HEK293 (cell line): ENCODE measurements around the gene OR4F15.

Experiments
- CTCF ChIA-PET: fragments of 350-600 bp; formaldehyde crosslinking; extraction: SDS; loops from one replicate; lab custom pipeline; 2021; ENCODE audit warnings: antibody characterized with exemption; lab: Yijun Ruan, JAX
- POLR2A ChIA-PET: fragments of 300-600 bp; formaldehyde crosslinking; extraction: SDS; loops from one replicate; lab custom pipeline; 2020; ENCODE audit warnings: antibody characterized with exemption, inconsistent platforms; lab: Yijun Ruan, JAX
- H3K27ac ChIP-seq: fragments of 200-500 bp; sonication (Bioruptor generic); 2 replicates; pipeline ENCODE4 v1.5.1; 2014; ENCODE audit warnings: low read depth, low read length, control low read depth, inconsistent platforms; ENCODE audit errors: extremely low read depth
- H3K36me3 ChIP-seq, 2 experiments: fragments of 200-500 bp in 1 of 2; sonication (Bioruptor generic) in 1 of 2; 1 replicate in 1 of 2; 2 replicates in 1 of 2; pipeline ENCODE4 v1.5.1; 2014 to 2017; ENCODE audit warnings: inconsistent platforms in 2 of 2, low read length in 2 of 2; ENCODE audit not compliant: control insufficient read depth in 2 of 2, insufficient read depth in 1 of 2
- H3K4me1 ChIP-seq: fragments of 200-500 bp; sonication (Bioruptor generic); 2 replicates; pipeline ENCODE4 v1.5.1; 2014; ENCODE audit warnings: mild to moderate bottlenecking, low read length, inconsistent platforms; ENCODE audit not compliant: control insufficient read depth, insufficient read depth
- H3K4me3 ChIP-seq: 2 replicates; pipeline ENCODE4 v1.5.1; 2011; ENCODE audit warnings: low read depth, mild to moderate bottlenecking, control low read depth, low read length, moderate library complexity
- H3K9me3 ChIP-seq: fragments of 200-500 bp; sonication (Bioruptor generic); 2 replicates; pipeline ENCODE4 v1.5.1; 2014; ENCODE audit warnings: low read depth, low read length, inconsistent platforms; ENCODE audit not compliant: control insufficient read depth, insufficient read depth
- BCL11A ChIP-seq: fragments of 450-650 bp; formaldehyde crosslinking; IDR thresholded peaks from 2 replicates; pipeline ENCODE4 v1.5.1; 2016; ENCODE audit warnings: low read depth, missing biosample characterization, missing genetic modification characterization
- KLF1 ChIP-seq: fragments of 450-650 bp; formaldehyde crosslinking; IDR thresholded peaks from 2 replicates; pipeline ENCODE4 v1.5.1; 2016; ENCODE audit warnings: missing biosample characterization, missing genetic modification characterization
- TRIM28 ChIP-seq: IDR thresholded peaks from 2 replicates; pipeline ENCODE4 v1.6.1; 2011; ENCODE audit warnings: low read length, control low read depth, borderline replicate concordance
- YY1 ChIP-seq: fragments of 450-650 bp; formaldehyde crosslinking; IDR thresholded peaks from 2 replicates; pipeline ENCODE4 v1.5.1; 2018; ENCODE audit warnings: missing biosample characterization, missing genetic modification characterization
- ZBTB7A ChIP-seq: fragments of 450-650 bp; formaldehyde crosslinking; IDR thresholded peaks from 2 replicates; pipeline ENCODE4 v1.5.1; 2016; ENCODE audit warnings: low read depth, missing biosample characterization, missing genetic modification characterization
- ZEB2 ChIP-seq: fragments of 450-650 bp; formaldehyde crosslinking; IDR thresholded peaks from 2 replicates; pipeline ENCODE4 v1.5.1; 2016; ENCODE audit warnings: missing biosample characterization, missing genetic modification characterization
- ZNF146 ChIP-seq: fragments of 450-650 bp; formaldehyde crosslinking; IDR thresholded peaks from 2 replicates; pipeline ENCODE4 v1.5.1; 2016; ENCODE audit warnings: missing biosample characterization, missing genetic modification characterization
- ZNF174 ChIP-seq: fragments of 450-650 bp; formaldehyde crosslinking; IDR thresholded peaks from 2 replicates; pipeline ENCODE4 v1.5.0; 2017; ENCODE audit warnings: missing biosample characterization, mild to moderate bottlenecking, missing genetic modification characterization
- ZNF19 ChIP-seq: fragments of 450-650 bp; formaldehyde crosslinking; IDR thresholded peaks from 2 replicates; pipeline ENCODE4; 2016; ENCODE audit warnings: missing biosample characterization, missing genetic modification characterization, low read depth
- ZNF335 ChIP-seq: fragments of 450-650 bp; formaldehyde crosslinking; conservative IDR thresholded peaks from 2 replicates; pipeline ENCODE4 v1.5.1; 2016; ENCODE audit warnings: missing biosample characterization, missing genetic modification characterization
- ZNF341 ChIP-seq: fragments of 450-650 bp; formaldehyde crosslinking; IDR thresholded peaks from 2 replicates; pipeline ENCODE4; 2016; ENCODE audit warnings: low read depth, missing biosample characterization, missing genetic modification characterization
- ZNF394 ChIP-seq: fragments of 450-650 bp; formaldehyde crosslinking; IDR thresholded peaks from 2 replicates; pipeline ENCODE4 v1.5.1; 2016; ENCODE audit warnings: missing biosample characterization, missing genetic modification characterization, mild to moderate bottlenecking, moderate library complexity, borderline replicate concordance
- ZNF560 ChIP-seq: fragments of 450-650 bp; formaldehyde crosslinking; IDR thresholded peaks from 2 replicates; pipeline ENCODE4 v1.5.1; 2017; ENCODE audit warnings: missing biosample characterization, missing genetic modification characterization, borderline replicate concordance
- ZNF658 ChIP-seq: fragments of 450-650 bp; formaldehyde crosslinking; IDR thresholded peaks from 2 replicates; pipeline ENCODE4; 2016; ENCODE audit warnings: missing biosample characterization, missing genetic modification characterization
- ZNF664 ChIP-seq: fragments of 450-650 bp; formaldehyde crosslinking; IDR thresholded peaks from 2 replicates; pipeline ENCODE4 v1.5.1; 2016; ENCODE audit warnings: missing biosample characterization, missing genetic modification characterization
- ZNF670 ChIP-seq: fragments of 450-650 bp; formaldehyde crosslinking; IDR thresholded peaks from 2 replicates; pipeline ENCODE4 v1.5.1; 2016; ENCODE audit warnings: missing biosample characterization, missing genetic modification characterization, low read depth
- ZNF701 ChIP-seq: fragments of 450-650 bp; formaldehyde crosslinking; IDR thresholded peaks from 2 replicates; pipeline ENCODE4 v1.5.1; 2016; ENCODE audit warnings: missing biosample characterization, missing genetic modification characterization
- ZXDB ChIP-seq: fragments of 450-650 bp; formaldehyde crosslinking; IDR thresholded peaks from 2 replicates; pipeline ENCODE4 v1.5.1; 2016; ENCODE audit warnings: missing biosample characterization, missing genetic modification characterization
- TF ChIP-seq, protein P1 (sequence below): fragments of 450-650 bp; formaldehyde crosslinking; IDR thresholded peaks from 2 replicates; pipeline ENCODE4 v1.5.1; 2016; ENCODE audit warnings: missing biosample characterization, missing genetic modification characterization
- TF ChIP-seq, protein P2 (sequence below): fragments of 450-650 bp; formaldehyde crosslinking; IDR thresholded peaks from 2 replicates; pipeline ENCODE4 v1.5.1; 2016; ENCODE audit warnings: missing biosample characterization, missing genetic modification characterization, borderline replicate concordance

Gene OR4F15

DNA sequence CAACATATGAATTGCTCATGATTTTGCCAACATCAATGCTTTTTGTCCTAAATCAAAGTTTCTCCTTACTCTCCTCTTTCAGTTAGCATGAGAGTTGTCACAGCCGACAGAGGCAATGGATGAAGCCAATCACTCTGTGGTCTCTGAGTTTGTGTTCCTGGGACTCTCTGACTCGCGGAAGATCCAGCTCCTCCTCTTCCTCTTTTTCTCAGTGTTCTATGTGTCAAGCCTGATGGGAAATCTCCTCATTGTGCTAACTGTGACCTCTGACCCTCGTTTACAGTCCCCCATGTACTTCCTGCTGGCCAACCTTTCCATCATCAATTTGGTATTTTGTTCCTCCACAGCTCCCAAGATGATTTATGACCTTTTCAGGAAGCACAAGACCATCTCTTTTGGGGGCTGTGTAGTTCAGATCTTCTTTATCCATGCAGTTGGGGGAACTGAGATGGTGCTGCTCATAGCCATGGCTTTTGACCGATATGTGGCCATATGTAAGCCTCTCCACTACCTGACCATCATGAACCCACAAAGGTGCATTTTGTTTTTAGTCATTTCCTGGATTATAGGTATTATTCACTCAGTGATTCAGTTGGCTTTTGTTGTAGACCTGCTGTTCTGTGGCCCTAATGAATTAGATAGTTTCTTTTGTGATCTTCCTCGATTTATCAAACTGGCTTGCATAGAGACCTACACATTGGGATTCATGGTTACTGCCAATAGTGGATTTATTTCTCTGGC is 6.2 kb upstream of the OR4F15 start:
- TF ChIP-seq TRIM28 (no peak), KLF1 (tag by site-specific recombination) (no peak), ZNF701 (no peak)
- TF ChIP-seq, protein P1, sequence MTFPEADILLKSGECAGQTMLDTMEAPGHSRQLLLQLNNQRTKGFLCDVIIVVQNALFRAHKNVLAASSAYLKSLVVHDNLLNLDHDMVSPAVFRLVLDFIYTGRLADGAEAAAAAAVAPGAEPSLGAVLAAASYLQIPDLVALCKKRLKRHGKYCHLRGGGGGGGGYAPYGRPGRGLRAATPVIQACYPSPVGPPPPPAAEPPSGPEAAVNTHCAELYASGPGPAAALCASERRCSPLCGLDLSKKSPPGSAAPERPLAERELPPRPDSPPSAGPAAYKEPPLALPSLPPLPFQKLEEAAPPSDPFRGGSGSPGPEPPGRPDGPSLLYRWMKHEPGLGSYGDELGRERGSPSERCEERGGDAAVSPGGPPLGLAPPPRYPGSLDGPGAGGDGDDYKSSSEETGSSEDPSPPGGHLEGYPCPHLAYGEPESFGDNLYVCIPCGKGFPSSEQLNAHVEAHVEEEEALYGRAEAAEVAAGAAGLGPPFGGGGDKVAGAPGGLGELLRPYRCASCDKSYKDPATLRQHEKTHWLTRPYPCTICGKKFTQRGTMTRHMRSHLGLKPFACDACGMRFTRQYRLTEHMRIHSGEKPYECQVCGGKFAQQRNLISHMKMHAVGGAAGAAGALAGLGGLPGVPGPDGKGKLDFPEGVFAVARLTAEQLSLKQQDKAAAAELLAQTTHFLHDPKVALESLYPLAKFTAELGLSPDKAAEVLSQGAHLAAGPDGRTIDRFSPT (tag by site-specific recombination): no peak
- ChIA-PET CTCF (interaction anchor here (0.6 kb wide), 1 partner anchor 8 kb away, joined by 3 read pairs; no protein-coding TSS in a partner anchor), POLR2A (no interaction called here)
- no peaks in the 10 kb centered on the region for H3K4me1 ChIP-seq
- no peak overlapping the region for H3K4me3 ChIP-seq
- H3K36me3 ChIP-seq: no peaks in the 10 kb centered on the region
- no peaks in the 10 kb centered on the region; the same call in 1 of the 2 replicates for H3K9me3 ChIP-seq
- no peak overlapping the region for H3K27ac ChIP-seq

DNA sequence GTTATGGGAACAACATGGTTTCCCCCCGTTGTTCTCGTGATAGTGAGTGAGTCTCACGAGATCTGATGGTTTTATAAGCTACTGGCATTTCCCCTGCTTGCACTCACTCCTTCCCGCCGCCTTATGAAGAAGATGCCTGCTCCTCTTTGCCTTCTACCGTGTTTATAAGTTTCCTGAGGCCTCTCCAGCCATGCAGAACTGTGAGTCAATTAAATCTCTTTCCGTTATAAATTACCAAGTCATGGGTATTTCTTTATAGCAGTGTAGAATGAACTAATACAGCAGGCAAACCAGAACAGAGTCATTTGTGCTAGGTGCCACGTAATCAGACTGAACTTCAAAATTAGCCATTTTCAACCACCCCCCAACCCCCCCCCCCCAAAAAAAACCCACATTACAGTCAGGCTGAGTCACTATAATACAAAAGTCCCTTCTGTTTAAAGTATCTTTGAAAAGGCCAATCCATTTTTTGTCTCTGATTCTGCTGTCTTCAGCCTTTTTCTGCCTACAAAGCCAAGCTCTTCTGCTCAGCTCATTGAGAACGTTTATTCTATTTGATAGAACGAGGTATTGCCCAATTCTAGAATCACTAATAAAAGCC is 4.6 kb upstream of the OR4F15 start:
- TF ChIP-seq KLF1 (tag by site-specific recombination): no peak
- TF ChIP-seq ZNF174 (tag by site-specific recombination): no peak
- TF ChIP-seq BCL11A: no peak
- TF ChIP-seq ZNF394 (tag by site-specific recombination): no peak
- no peak for TF ChIP-seq ZBTB7A (tag by site-specific recombination)
- no peak for TF ChIP-seq YY1 (tag by site-specific recombination)
- Histone ChIP-seq H3K9me3 (no peaks in the 10 kb centered on the region; the same call in 1 of the 2 replicates), H3K4me3 (no peak overlapping the region), H3K36me3 (no peaks in the 10 kb centered on the region), H3K4me1 (no peaks in the 10 kb centered on the region), H3K27ac (no peak overlapping the region)
- ChIA-PET CTCF (interaction anchor here (0.5 kb wide), 1 partner anchor 101 kb away, joined by 6 read pairs; no protein-coding TSS in a partner anchor), POLR2A (no interaction called here)

DNA sequence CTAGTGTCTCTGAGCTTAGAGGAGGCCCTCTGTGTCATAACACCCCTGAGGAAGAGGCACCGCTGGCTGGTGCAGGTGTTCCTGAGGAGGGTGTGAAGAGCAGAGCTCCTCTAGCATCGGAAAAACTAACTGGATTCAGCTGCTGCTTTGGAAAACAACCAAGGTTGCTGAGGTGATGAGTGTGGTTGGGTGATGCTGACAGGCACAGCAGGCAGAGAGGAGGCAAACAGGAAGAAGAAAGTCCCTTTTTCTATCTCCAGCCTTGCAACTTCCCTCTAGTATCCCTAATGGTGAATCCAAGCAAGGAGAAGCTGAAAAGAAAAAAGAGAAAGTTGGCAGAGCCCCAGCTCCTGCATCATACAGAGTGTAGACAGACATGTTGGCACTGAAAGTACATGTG is 3.8 kb upstream of the OR4F15 start:
- ChIA-PET POLR2A (no interaction called here), CTCF (interaction anchor here (0.5 kb wide), 1 partner anchor 101 kb away, joined by 6 read pairs; no protein-coding TSS in a partner anchor)
- no peaks in the 10 kb centered on the region for H3K36me3 ChIP-seq
- no peak overlapping the region for H3K4me3 ChIP-seq
- H3K4me1 ChIP-seq: no peaks in the 10 kb centered on the region
- H3K27ac ChIP-seq: no peak overlapping the region
- TF ChIP-seq ZNF335 (tag by site-specific recombination) (no peak), ZNF670 (tag by site-specific recombination) (no peak), ZNF146 (no peak)
- no peaks in the 10 kb centered on the region; the same call in 1 of the 2 replicates for H3K9me3 ChIP-seq

DNA sequence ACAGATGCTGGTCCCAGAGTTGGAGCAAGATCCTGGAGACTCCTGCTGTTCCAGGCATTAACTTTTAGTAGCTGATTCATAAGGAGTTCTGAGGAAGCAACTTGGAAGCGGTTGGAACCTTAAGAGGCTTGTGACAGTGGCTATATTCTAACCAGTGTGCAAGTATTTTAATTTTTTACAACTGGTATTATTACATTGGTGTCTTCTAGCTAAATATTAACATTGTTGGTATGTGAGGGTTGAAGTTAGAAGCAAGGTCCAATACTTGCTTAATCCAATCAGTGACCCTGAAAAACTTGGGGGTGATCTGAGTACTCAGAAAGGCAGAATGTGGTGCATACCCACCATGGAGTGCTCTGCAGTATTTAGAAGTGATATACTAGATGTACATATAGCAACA is 1.5 kb upstream of the OR4F15 start:
- H3K4me3 ChIP-seq: no peak overlapping the region
- POLR2A ChIA-PET: no interaction called here
- no peak for TF ChIP-seq ZNF664
- no peak for TF ChIP-seq ZNF341 (tag by site-specific recombination)
- no peak for TF ChIP-seq ZXDB
- no peak for TF ChIP-seq ZNF560 (tag by site-specific recombination)
- TF ChIP-seq ZNF19 (tag by site-specific recombination): no peak
- TF ChIP-seq ZNF658 (tag by site-specific recombination): no peak
- TF ChIP-seq, protein P2, sequence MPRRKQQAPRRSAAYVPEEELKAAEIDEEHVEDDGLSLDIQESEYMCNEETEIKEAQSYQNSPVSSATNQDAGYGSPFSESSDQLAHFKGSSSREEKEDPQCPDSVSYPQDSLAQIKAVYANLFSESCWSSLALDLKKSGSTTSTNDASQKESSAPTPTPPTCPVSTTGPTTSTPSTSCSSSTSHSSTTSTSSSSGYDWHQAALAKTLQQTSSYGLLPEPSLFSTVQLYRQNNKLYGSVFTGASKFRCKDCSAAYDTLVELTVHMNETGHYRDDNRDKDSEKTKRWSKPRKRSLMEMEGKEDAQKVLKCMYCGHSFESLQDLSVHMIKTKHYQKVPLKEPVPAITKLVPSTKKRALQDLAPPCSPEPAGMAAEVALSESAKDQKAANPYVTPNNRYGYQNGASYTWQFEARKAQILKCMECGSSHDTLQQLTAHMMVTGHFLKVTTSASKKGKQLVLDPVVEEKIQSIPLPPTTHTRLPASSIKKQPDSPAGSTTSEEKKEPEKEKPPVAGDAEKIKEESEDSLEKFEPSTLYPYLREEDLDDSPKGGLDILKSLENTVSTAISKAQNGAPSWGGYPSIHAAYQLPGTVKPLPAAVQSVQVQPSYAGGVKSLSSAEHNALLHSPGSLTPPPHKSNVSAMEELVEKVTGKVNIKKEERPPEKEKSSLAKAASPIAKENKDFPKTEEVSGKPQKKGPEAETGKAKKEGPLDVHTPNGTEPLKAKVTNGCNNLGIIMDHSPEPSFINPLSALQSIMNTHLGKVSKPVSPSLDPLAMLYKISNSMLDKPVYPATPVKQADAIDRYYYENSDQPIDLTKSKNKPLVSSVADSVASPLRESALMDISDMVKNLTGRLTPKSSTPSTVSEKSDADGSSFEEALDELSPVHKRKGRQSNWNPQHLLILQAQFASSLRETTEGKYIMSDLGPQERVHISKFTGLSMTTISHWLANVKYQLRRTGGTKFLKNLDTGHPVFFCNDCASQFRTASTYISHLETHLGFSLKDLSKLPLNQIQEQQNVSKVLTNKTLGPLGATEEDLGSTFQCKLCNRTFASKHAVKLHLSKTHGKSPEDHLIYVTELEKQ (tag by site-specific recombination): no peak
- no peak for TF ChIP-seq ZEB2 (tag by site-specific recombination)
- no peak for TF ChIP-seq ZNF174 (tag by site-specific recombination)

More for the DNA sequence above, 1.5 kb upstream of the OR4F15 start:
- CTCF ChIA-PET: interaction anchor here (0.9 kb wide), 1 partner anchor 13 kb away, joined by 5 read pairs; no protein-coding TSS in a partner anchor
- H3K27ac ChIP-seq: no peak overlapping the region
- no peaks in the 10 kb centered on the region for H3K36me3 ChIP-seq
- H3K4me1 ChIP-seq: no peaks in the 10 kb centered on the region
- H3K9me3 ChIP-seq: no peaks in the 10 kb centered on the region; the same call in 1 of the 2 replicates
